GM12873 (cell line): ENCODE results near the gene TNNT3.

Experiments used
- TF ChIP-seq, protein P1 (sequence below): IDR thresholded peaks from 2 replicates; pipeline ENCODE4 v1.5.1; 2012; ENCODE audit warnings: low read depth, mild to moderate bottlenecking, moderate library complexity, low read length, control low read depth; ENCODE audit not compliant: insufficient read depth; ENCODE audit errors: missing control alignments

Gene TNNT3

DNA sequence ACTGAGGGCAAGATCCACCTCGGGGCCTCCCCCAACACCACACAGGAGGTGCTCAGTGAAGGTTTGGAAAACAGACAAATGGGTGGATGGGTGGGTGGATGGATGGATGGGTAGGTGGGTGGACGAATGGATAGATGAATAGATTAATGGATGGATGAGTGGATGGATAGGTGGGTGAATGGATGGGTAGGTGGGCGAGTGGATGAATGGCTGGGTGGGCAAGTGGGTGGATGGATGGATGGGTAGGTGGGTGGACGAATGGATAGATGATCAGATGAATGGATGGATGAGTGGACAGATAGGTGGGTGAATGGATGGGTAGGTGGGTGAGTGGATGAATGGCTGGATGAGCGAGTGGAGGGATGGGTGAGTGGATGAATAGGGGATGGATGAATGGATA, 26.9 kb upstream of the TNNT3 start:
- TF ChIP-seq, protein P1, sequence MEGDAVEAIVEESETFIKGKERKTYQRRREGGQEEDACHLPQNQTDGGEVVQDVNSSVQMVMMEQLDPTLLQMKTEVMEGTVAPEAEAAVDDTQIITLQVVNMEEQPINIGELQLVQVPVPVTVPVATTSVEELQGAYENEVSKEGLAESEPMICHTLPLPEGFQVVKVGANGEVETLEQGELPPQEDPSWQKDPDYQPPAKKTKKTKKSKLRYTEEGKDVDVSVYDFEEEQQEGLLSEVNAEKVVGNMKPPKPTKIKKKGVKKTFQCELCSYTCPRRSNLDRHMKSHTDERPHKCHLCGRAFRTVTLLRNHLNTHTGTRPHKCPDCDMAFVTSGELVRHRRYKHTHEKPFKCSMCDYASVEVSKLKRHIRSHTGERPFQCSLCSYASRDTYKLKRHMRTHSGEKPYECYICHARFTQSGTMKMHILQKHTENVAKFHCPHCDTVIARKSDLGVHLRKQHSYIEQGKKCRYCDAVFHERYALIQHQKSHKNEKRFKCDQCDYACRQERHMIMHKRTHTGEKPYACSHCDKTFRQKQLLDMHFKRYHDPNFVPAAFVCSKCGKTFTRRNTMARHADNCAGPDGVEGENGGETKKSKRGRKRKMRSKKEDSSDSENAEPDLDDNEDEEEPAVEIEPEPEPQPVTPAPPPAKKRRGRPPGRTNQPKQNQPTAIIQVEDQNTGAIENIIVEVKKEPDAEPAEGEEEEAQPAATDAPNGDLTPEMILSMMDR = no peak

DNA sequence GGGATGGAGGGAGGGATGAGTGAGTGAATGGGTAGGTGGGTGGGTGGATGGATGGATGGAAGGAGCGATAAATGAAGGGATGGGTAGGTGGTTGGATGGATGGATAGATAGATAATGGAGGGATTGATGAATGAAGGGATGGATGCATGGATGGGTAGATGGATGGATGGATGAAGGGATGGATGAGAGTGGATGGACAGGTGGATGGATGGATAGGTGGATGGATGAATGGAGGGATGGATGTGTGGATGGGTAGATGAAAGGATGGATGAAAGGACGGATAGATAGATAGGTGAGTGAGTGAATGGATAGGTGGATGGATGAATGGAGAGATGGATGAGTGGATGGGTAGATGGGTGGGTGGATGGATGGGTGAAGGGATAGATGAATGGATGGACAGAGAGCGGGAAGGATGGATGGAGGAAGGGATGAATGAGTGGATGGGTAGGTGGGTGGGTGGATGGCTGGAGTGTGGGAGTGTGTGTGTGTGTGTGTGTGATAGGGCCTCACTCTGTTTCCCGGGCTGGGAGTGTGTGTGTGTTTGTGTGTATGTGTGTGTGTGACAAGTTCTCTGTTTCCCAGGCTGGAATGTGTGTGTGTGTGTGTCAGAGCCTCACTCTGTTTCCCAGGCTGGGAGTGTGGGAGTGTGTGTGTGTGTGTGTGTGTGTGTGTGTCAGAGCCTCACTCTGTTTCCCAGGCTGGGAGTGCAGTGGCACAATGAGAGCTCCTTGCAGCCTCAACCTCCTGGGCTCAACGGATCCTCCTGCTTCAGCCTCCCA, 25.7 kb upstream of the TNNT3 start:
- TF ChIP-seq, protein P1 = no peak

DNA sequence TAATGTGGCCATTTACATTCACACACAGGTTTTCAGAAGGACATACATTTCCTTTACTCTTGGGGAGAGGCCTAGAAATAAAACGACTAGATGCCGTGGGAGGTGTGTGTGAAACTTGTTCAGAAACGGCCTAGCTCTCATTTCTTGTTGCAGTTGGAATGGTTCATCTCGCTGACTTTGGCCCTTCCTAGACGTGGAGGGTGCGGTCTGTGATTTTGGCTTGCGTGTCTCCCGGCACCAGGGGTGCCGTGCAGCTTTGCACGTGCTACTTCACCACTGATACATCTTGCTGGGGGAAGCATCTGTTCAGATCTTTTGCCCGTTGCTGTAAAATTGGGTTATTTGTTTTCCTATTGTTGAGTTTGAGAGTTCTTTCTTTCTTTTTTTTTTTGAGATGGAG, 24.7 kb upstream of the TNNT3 start:
- TF ChIP-seq, protein P1 = no peak

DNA sequence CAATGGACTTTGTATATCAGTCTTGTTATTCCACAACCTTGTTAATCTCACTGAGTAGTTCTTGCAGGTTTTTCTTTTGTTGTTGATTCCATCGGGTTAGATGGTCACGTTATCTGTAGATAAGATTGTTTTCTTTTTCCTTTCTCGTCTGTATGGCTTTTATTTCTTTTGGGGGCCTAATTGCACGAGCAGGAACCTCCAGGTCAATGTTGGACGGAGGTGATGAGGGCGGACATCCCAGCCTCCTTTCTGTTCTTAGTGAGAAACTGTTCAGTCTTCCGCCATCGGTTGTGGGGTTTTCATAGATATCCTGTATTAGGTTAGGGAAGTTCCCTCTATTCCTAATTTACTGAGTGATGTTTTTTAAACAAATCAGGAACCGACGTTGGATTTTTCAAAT, 23.0 kb upstream of the TNNT3 start:
- TF ChIP-seq, protein P1 = no peak

DNA sequence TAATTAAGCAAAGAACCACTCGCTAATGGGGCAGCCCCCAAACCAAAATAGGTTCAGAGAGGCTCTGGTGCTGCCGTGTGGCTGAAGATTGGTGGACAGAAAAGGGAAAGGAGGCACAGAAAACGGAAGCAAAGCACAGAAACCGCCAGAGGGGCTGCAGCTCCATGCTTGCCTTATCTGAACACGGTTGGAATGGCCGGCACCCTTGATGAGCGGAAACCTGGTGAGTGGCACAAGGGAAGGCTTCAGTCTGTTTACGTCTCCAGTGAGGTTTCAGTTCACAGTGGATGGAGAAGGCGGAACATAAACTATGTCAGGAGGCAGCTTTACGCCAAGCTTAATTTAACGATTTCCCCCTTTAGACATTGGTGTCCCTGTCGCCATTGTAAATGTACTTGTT, 22.6 kb upstream of the TNNT3 start:
- TF ChIP-seq, protein P1 = no peak

DNA sequence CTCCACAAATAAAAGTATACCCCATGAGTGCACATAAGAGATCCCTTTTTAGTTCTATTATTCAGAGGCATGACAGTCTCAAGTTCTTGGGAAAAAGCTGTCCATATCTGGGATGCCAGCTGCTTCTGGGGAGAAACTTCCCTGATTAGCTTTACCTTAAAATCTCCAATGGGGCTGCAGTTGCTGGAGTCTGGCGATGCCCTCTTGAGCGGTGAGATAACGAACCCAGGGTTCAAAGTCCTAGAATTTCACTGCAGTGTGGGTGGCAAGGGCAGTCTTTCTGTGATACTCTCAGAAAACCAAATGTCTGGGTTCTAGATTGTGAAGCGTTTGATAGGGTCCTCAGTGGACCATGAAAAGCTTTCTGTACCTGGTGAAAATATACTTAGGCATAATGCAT, 20.4 kb upstream of the TNNT3 start:
- TF ChIP-seq, protein P1 = no peak

DNA sequence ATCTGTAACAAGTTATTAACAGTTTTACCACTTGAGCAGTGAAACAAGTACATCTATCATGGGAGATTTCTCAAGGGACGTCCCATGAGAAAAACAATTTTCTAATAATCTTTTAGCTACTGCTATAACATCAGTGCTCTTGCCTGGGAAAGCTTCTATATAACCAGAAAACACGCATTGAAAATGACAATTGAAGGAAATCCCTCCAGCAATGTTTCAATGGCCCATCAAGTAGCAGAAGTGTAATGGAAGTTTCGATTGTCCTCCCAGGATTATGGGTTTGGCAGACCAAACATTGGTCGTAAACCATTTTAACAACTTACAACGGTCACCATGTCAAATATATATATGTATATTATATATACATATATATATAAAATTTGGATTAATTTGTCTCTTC, 19.8 kb upstream of the TNNT3 start:
- TF ChIP-seq, protein P1 = no peak
